ENCODE results near the gene TMPRSS3. TPM values are rescaled to one million over a fixed set of nuclear protein-coding genes. Genes with fewer than 3 reads are reported as not detected.
A peak's percentile ranks its signal among the peaks of the same experiment; 100 is the strongest.

Gene TMPRSS3
- total and polyA plus RNA-seq, 9 of the 15 experiments (the other 6 are each of a cell fraction or from before 2014, with no cell fraction given), result 0.07 TPM; not detected in 8

- H3K9me3 ChIP-seq (replicated peaks; ENCODE audit: control insufficient read depth, insufficient read depth, low read depth, low read length), result no peaks in the 10 kb centered on the region
- peaks cover 0 to 4% of the 10 kb centered on the region in 2 experiments; a peak in 1 of 5 replicates for H3K4me1 ChIP-seq (replicated peaks in 1 of 2; ENCODE audit: control insufficient read depth in 2 of 2, insufficient read depth in 2 of 2, low read length in 2 of 2)
- BruUV-seq (replicated peaks), result no TSS peak
- H3K4me3 ChIP-seq, result no peak overlapping the region
- H4K20me1 ChIP-seq (replicated peaks; ENCODE audit: control insufficient read depth, insufficient read depth, low read length), result no peaks in the 10 kb centered on the region; the same call in 1 of the 2 replicates
- TF ChIP-seq GABPA (tag; conservative IDR thresholded peaks at IDR 0.05; ENCODE audit: low read depth) (no peak), NFXL1 (CRISPR knock-in tag; IDR thresholded peaks at IDR 0.05) (no peak), HMBOX1 (IDR thresholded peaks at IDR 0.05) (peak; percentile 95), KLF16 (IDR thresholded peaks at IDR 0.05) (no peak)
- H3K4me2 ChIP-seq (ENCODE audit: insufficient read depth, low read length), result no peak overlapping the region
- POLR2A ChIA-PET, result interaction anchor here (0.6 to 0.8 kb wide), 6 partner anchors 10 to 311 kb away, joined by 3 to 5 read pairs (median 3); no protein-coding TSS in a partner anchor
- no peaks in the 10 kb centered on the region for H3K36me3 ChIP-seq (ENCODE audit: control insufficient read depth, insufficient read depth, low read length)
- CTCF ChIA-PET (ENCODE audit: low intra/inter-chr PET ratio), result interaction anchor here (0.6 kb wide), 1 partner anchor 419 kb away, joined by 3 read pairs; no protein-coding TSS in a partner anchor
- no peak overlapping the region for H2AFZ ChIP-seq (ENCODE audit: low read depth, low read length)
- H3K9ac ChIP-seq (ENCODE audit: insufficient read depth in 1 of 2, low read depth in 2 of 2, low read length in 2 of 2), result no peak overlapping the region
- in situ Hi-C loops (cut with MboI), result no loop called here
- FAIRE-seq (no peak), ATAC-seq (no peak), DNase-seq (ENCODE audit: extremely low read depth in 1 of 4, low spot score in 3 of 4) (no peak)
- intact Hi-C loops (cut with micrococcal nuclease), result no loop called here
- no peak overlapping the region for H3K27ac ChIP-seq (ENCODE audit: extremely low read depth, low read depth, low read length)
- H3K9me1 ChIP-seq (ENCODE audit: control insufficient read depth, insufficient read depth, low read length), result no peaks in the 10 kb centered on the region
- no peaks in the 10 kb centered on the region for H3K79me2 ChIP-seq (ENCODE audit: control insufficient read depth, insufficient read depth, low read length)
- WGBS (ENCODE audit: insufficient coverage, low coverage, missing lambda C conversion rate), result 11% methylated on average over 14 of the region's 14 CpGs
- peaks cover 28 to 64% of the 10 kb centered on the region in 2 experiments for H3K27me3 ChIP-seq (ENCODE audit: control insufficient read depth in 2 of 2, insufficient read depth in 2 of 2, low read length in 2 of 2)
Observed at GRCh38 chr21:42349420-42350317, 46.2 kb downstream of the TMPRSS3 start.
